ENCODE measurements around the gene GLB1L2. TPM values are rescaled to one million over a fixed set of nuclear protein-coding genes. Genes with fewer than 3 reads are reported as not detected.

The GLB1L2 gene
- total RNA-seq, 1 donor from 2014 or later = 3.4 TPM

DNA sequence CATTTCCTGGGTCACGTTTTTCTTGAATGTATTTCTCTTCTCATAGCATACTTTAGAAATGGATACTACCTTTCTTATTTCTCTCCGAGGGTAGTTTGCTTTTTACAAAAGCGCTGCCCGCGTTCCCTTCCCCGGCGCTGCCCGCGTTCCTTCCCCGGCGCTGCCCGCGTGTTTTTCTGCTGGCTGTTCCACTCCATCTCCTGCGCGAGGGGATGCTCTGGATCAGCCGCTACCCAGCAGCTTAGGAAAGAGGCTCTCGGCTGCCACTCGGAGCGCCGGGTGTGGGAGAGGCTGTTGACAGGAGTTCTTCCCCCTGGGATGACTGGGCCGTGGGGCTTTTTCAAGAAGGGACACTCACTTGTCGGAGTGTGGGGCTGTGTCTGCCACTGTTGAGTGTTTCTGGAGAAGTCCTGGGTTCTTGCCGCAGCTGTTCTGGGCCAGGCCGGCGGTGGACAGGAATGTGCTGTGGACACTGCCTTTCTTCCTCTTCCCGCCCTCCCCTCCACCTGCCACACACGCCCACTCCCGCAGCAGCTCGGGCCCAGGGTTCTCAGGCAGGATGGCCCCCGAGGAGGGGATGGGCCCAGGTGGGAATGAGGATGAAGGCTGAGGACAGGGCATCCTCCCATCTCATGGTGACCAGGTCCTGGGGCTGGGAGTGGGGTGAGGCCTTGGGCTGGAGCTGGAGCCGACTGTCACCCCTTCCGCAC, 30.6 kb downstream of the GLB1L2 start:
- DNase-seq (ENCODE audit: low read depth) (no peak), FAIRE-seq (no peak)
- TF ChIP-seq, protein P1, sequence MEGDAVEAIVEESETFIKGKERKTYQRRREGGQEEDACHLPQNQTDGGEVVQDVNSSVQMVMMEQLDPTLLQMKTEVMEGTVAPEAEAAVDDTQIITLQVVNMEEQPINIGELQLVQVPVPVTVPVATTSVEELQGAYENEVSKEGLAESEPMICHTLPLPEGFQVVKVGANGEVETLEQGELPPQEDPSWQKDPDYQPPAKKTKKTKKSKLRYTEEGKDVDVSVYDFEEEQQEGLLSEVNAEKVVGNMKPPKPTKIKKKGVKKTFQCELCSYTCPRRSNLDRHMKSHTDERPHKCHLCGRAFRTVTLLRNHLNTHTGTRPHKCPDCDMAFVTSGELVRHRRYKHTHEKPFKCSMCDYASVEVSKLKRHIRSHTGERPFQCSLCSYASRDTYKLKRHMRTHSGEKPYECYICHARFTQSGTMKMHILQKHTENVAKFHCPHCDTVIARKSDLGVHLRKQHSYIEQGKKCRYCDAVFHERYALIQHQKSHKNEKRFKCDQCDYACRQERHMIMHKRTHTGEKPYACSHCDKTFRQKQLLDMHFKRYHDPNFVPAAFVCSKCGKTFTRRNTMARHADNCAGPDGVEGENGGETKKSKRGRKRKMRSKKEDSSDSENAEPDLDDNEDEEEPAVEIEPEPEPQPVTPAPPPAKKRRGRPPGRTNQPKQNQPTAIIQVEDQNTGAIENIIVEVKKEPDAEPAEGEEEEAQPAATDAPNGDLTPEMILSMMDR (IDR thresholded peaks at IDR 0.05; ENCODE audit: insufficient read depth, low read length, severe bottlenecking) = no peak
- H3K4me3 ChIP-seq (ENCODE audit: low read depth, low read length) = no peak overlapping the region
- H3K36me3 ChIP-seq (ENCODE audit: control insufficient read depth, insufficient read depth, low read length) = no peaks in the 10 kb centered on the region
- no peaks in the 10 kb centered on the region for H3K27me3 ChIP-seq (ENCODE audit: control insufficient read depth, insufficient read depth, low read length)

- no peaks in the 10 kb centered on the region for H3K36me3 ChIP-seq (ENCODE audit: control insufficient read depth, insufficient read depth, low read length)
- DNase-seq (ENCODE audit: low read depth) (no peak), FAIRE-seq (no peak)
- no peaks in the 10 kb centered on the region for H3K27me3 ChIP-seq (ENCODE audit: control insufficient read depth, insufficient read depth, low read length)
- TF ChIP-seq, protein P1 (IDR thresholded peaks at IDR 0.05; ENCODE audit: insufficient read depth, low read length, severe bottlenecking) = no peak
- H3K4me3 ChIP-seq (ENCODE audit: low read depth, low read length) = no peak overlapping the region
These were observed 31.4 kb downstream of the GLB1L2 start for GRCh38 chr11:134363161-134363560.

GRCh38 chr11:134363592-134363991, 31.8 kb downstream of the GLB1L2 start:
- Histone ChIP-seq H3K36me3 (ENCODE audit: control insufficient read depth, insufficient read depth, low read length) (no peaks in the 10 kb centered on the region), H3K27me3 (ENCODE audit: control insufficient read depth, insufficient read depth, low read length) (no peaks in the 10 kb centered on the region), H3K4me3 (ENCODE audit: low read depth, low read length) (no peak overlapping the region)
- DNase-seq (ENCODE audit: low read depth) (no peak), FAIRE-seq (no peak)
- TF ChIP-seq, protein P1 (IDR thresholded peaks at IDR 0.05; ENCODE audit: insufficient read depth, low read length, severe bottlenecking) = no peak

- H3K4me3 ChIP-seq (ENCODE audit: low read depth, low read length) = no peak overlapping the region
- TF ChIP-seq, protein P1 (IDR thresholded peaks at IDR 0.05; ENCODE audit: insufficient read depth, low read length, severe bottlenecking) = no peak
- FAIRE-seq = no peak
These were observed 32.5 kb downstream of the GLB1L2 start for GRCh38 chr11:134364261-134364660.

DNA sequence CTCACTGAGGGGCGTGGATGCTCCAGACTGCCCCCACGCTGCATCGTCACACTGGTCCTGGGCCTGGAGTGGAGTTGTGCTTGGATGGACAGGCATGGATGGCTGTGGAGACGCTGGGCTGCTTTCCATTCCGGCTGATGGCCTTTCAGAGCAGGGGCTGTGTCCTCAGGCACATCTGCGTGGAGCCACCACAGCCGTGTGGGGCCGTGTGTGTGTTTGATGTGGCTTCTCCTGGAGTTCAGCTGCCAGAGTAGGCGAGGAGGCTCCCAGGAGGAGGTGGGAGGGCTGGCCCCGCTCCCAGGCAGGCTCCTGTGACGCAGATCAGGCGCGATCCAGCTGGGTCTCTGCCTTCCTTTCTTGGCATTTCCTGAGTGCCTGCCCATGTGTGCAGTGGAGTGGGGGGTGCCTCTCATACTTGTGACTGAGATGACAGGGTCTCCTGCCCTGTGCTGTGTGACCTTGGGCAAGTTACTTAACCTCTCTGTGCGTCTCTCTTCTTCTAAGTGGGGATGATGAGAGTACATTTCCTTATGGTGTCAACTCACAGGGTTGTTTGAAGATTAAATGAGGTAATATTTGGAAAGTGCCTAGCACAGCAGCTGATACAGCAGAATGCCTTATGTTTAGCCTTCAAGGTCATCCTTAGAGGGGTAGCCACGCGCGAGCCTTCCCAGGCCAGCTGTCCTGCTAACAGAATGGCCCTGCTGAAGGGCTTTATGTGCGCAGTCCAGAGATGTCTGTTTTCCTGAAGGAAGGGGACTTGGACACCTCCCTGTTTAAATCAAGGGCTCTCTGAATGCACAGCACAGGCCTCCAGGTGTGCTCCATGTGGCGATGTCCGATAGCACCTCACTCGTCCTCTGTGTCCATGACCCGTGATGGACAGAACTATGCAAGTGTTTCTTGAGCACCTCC, 33.5 kb downstream of the GLB1L2 start:
- H3K27me3 ChIP-seq (ENCODE audit: control insufficient read depth, insufficient read depth, low read length) = no peaks in the 10 kb centered on the region
- FAIRE-seq = no peak
- H3K36me3 ChIP-seq (ENCODE audit: control insufficient read depth, insufficient read depth, low read length) = no peaks in the 10 kb centered on the region
- H3K4me3 ChIP-seq (ENCODE audit: low read depth, low read length) = no peak overlapping the region
- TF ChIP-seq, protein P1 (IDR thresholded peaks at IDR 0.05; ENCODE audit: insufficient read depth, low read length, severe bottlenecking) = no peak
- DNase-seq (ENCODE audit: low read depth) = no peak

More at GRCh38 chr11:134364261-134364660, 32.5 kb downstream of the GLB1L2 start:
- no peaks in the 10 kb centered on the region for H3K27me3 ChIP-seq (ENCODE audit: control insufficient read depth, insufficient read depth, low read length)
- no peaks in the 10 kb centered on the region for H3K36me3 ChIP-seq (ENCODE audit: control insufficient read depth, insufficient read depth, low read length)
- no peak for DNase-seq (ENCODE audit: low read depth)

Measured in bronchial epithelial cell (primary cell).